Globus pallidus (tissue), 1 donor: Measurements from ENCODE around the gene ZNF878.
"Not testable (repeated sequence)": the region's sequence is repeated elsewhere in the genome, so short reads cannot be mapped to it uniquely, and the experiment has no call there.

Source experiments
- DNase-seq: peaks from one replicate; pipeline ENCODE4 v3.0.0-alpha.2; 2015; ENCODE audit warnings: low spot score

The ZNF878 gene

GRCh38 chr19:12052497-12053169 lies at the start of gene ZNF878:
Gene ZNF878, minus strand, starts transcription at chr19:12052961. Its CDS starts 160 bp downstream, at chr19:12052801.
- peak; percentile 88 for DNase-seq

GRCh38 chr19:12098040-12098439 lies 45.3 kb upstream of the ZNF878 start:
- no peak for DNase-seq

- no peak for DNase-seq
Measured at GRCh38 chr19:12095111-12095790, 42.5 kb upstream of the ZNF878 start.

DNA sequence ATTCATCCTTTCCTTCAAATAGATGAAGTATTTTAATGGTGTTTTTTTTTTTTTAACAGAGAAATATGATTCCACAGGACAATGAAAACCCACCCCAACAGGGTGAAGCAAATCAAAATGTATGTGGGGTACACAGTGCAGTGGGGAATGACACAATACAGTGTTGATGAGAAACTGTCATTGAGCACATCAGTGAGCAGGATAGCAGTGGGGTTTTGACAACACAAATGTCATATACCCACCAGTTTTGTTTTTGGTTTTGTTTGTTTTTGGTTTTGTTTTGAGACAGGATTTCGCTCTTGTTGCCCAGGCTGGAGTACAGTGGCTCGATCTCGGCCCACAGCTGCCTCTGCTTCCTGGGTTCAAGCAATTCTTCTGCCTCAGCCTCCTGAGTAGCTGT lies 41.0 kb upstream of the ZNF878 start:
- no peak for DNase-seq

GRCh38 chr19:12092956-12093355 lies 40.2 kb upstream of the ZNF878 start:
- DNase-seq, result no peak

DNA sequence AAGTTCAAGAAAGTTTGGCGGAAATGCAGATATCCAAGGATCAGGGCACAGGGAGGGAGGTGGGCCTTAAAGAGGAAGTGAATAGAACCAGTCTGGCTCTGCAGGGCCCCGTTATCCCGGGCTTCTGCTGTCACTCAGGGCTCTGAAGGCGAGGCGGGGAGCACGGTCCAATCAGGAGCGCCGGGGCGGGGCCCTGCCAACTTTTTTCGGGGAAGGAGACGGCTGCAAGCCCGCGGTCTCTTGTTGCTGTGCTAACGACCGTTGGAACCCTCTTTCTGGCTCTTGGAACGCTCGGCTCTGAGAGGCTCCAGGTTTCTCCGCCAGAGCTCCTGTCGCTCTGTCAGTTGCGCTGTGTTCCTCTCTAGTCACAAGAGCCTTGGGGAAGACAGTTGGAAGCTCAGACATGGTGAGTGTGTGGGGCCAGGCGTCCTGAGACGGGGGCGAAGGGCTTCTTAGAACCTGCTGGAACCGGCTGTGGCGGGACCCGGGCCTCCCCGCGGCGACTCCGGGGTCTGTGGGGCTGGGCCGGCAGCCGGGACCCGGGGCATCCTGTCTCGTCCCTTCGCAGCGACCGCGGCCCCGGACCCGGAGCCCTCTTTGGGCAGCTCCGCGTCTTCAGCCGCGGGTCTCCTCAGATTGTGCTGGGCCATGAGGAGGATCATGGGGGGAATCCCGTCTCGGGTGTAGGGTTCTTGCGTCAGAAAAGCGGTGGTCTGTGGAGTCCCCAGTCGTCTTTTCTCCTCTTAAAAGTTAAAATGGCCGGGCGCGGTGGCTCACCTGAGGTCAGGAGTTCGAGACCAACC lies 39.5 kb upstream of the ZNF878 start:
- peak; percentile 66 for DNase-seq

DNA sequence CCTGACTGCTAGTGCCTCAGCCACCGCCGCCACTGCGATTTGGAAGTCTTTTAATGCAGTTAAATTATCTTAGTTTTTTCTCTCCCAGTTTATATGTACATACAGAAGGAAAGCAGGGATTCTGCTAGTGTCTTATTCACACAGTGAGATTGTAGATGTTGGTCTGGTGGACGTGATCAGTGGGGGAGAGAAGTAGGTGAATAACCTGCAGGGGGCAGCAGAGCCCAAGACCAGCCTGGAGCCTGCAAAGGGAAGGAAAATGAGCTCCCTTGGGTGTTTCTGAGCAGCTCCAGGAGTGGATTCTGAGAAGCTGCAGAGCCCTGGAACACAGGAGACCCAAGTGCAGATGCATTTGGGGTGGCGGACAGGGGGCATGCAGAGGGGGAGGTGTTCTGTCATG lies 38.0 kb upstream of the ZNF878 start:
- peak; percentile 67 for DNase-seq

GRCh38 chr19:12085074-12085818 lies 32.5 kb upstream of the ZNF878 start:
- DNase-seq, result no peak

DNA sequence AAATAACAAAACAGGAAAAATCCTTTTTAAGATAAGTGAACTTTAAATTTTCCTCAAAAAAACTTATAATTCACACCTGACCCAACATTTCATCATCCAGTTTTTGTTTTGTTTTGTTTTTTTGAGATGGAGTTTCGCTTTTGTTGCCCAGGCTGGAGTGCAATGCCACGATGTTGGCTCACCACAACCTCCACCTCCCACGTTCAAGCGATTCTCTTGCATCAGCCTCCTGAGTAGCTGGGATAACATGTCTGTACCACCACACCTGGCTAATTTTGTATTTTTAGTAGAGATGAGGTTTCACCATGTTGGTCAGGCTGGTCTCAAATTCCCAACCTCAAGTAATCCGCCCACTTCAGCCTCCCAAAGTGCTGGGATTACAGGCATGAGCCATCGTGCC lies 30.6 kb upstream of the ZNF878 start:
- DNase-seq, result not testable (repeated sequence)

DNA sequence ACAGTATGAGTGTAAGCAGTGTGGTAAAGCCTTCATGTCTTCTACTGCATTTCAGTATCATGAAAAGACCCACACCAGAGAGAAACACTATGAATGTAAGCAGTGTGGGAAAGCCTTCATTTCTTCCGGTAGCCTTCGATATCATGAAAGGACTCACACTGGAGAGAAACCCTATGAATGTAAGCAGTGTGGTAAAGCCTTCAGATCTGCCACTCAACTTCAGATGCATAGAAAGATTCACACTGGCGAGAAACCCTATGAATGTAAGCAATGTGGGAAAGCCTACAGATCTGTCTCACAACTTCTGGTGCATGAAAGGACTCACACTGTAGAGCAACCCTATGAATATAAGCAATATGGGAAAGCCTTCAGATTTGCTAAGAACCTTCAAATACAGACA lies 24.6 kb upstream of the ZNF878 start:
- DNase-seq, result no peak

GRCh38 chr19:12076331-12076730 lies 23.6 kb upstream of the ZNF878 start:
- DNase-seq, result not testable (repeated sequence)

DNA sequence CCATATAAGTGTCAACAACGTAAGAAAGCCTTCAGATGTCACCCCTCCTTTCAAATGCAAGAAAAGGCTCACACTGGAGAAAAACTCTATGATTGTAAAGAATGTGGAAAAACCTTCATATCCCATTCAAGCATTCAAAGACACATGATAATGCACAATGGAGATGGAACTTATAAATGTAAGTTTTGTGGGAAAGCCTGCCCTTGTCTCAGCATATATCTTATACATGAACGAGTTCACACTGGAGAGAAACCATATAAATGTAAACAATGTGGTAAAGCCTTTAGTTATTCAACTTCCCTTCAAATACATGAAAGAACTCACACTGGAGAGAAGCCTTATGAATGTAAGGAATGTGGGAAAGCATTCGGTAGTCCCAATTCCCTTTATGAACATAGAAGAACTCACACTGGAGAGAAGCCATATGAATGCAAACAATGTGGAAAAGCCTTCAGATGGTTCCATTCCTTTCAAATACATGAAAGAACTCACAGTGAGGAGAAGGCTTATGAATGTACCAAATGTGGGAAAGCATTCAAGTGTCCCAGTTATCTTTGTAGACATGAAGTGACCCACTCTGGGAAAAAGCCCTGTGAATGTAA lies 22.9 kb upstream of the ZNF878 start:
- no peak for DNase-seq

DNA sequence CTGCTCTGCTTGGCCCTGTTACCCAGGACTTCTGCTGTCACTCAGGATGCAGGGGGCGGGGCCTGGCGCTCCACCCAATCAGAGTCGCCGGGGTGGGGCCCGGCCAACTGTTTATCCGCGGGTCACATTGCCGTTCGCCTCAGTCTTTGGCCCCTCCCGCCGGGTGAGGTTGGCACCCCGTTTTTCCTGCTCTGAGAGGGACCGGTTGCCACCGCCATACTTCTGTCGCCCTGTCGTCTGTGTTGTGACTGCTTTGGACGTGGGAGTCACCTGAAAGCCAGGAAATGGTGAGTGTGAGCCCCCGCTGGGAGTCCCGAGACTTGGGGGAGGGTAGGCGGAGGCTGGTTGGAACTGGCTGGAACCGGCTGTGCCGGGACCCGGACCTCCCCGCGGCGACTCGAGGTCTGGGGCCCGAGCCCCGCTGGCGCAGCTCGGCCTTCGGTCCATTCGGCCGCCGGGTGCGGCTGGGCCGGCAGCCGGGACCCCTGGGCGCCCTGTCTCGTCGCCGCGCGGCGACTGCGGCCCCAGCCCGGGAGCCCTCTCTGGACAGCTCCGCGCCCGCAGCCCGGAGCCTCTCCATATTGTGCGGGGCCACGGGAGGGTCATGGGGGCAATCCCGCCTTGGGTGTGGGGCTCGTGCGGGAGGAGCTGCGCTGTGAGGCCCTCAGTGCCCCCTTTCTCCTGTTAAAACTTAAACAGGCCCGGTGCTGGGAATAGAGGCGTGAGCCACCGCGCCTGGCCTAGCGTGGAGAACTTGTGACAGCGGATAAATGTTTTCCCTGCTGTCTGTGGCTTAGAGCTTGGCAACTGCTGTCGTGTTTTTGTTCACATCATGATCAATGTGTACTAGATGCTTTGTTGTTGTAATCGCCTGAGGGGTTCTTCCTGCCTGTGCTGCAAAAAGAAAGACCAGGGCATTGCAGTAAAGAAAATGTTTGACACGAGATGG lies 12.1 kb upstream of the ZNF878 start, which contains the start of gene ZNF844:
Gene ZNF844 (plus strand): TSS at position 142 of the 949 bp plus-strand sequence. CDS start 143 bp downstream, at position 285.
- peak; percentile 96 for DNase-seq

DNA sequence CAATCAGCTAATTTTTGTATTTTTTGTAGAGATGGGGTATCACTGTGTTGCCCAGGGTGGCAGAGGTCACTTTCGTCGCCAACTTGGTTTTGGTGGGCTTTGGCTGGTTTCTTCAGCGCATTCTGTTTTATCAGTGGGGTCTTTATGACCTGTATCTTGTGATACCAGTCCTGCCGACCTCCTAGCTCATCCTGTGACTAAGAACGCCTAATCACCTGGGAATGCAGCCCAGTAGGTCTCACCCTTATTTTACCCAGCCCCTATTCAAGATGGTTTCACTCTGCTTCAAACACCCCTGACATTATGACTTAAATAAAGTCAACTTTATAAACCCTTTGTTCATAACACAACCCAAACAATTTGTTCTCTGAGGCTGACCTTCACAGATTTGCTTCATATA lies 3.0 kb upstream of the ZNF878 start:
- DNase-seq, result no peak

- DNase-seq, result no peak
Measured at GRCh38 chr19:12052091-12052496, 667 bp downstream of the ZNF878 start.

GRCh38 chr19:12047868-12048267 lies 4.9 kb downstream of the ZNF878 start:
- DNase-seq, result no peak

- DNase-seq, result no peak
Measured at GRCh38 chr19:12043752-12044422, 8.9 kb downstream of the ZNF878 start.

- DNase-seq, result no peak
Measured at GRCh38 chr19:12042893-12043292, 9.9 kb downstream of the ZNF878 start.

- DNase-seq, result peak; percentile 89
Measured at GRCh38 chr19:12035220-12036172, 17.3 kb downstream of the ZNF878 start, which contains the start of gene ZNF433. Gene ZNF433, minus strand, starts transcription at chr19:12035679. Its CDS starts 140 bp downstream, at chr19:12035539.
